Naive thymus-derived CD4-positive, alpha-beta T cell (primary cell): Measurements from ENCODE around the gene INF2. TPM values are rescaled to one million over a fixed set of nuclear protein-coding genes. Genes with fewer than 3 reads are reported as not detected.

Source experiments
- ATAC-seq: fragments of 150-1000 bp; cut with Tn5 transposase; 2 replicates; pipeline ENCODE4 v1.10.0; 2021; ENCODE audit warnings: mild to moderate bottlenecking, moderate library complexity
- CTCF ChIA-PET: fragments of 350-600 bp; sonication (Branson Sonifier 250); formaldehyde crosslinking; loops from one replicate; lab custom pipeline; 2021; ENCODE audit warnings: antibody characterized with exemption; lab: Charles Lee
- POLR2A ChIA-PET: fragments of 350-600 bp; sonication (Branson Sonifier 250); formaldehyde crosslinking; loops from one replicate; lab custom pipeline; 2021; ENCODE audit warnings: antibody characterized with exemption, inconsistent platforms; lab: Charles Lee
- DNase-seq, 9 donors: peaks; one replicate each; pipeline versions ENCODE4 v3.0.0 to v3.0.0-alpha.2; 2020 to 2022; ENCODE audit warnings: mixed read lengths in 1 of 9
- H3K27ac ChIP-seq: one replicate; pipeline ENCODE4 v1.7.0; 2013; ENCODE audit warnings: mild to moderate bottlenecking, low read depth, low read length, moderate library complexity
- H3K27me3 ChIP-seq, 2 donors: one replicate each; pipeline ENCODE4 v1.7.0; 2013; ENCODE audit warnings: low read length in 2 of 2, mild to moderate bottlenecking in 2 of 2, moderate library complexity in 2 of 2; ENCODE audit not compliant: control insufficient read depth in 2 of 2, insufficient read depth in 2 of 2
- H3K36me3 ChIP-seq, 3 experiments: 1 replicate in 2 of 3; 2 replicates in 1 of 3; pipeline ENCODE4 v1.7.0; 2013; ENCODE audit warnings: low read length in 3 of 3, mild to moderate bottlenecking in 3 of 3, moderate library complexity in 1 of 3; ENCODE audit not compliant: insufficient read depth in 3 of 3, control insufficient read depth in 2 of 3
- H3K4me1 ChIP-seq, 2 donors: one replicate each; pipeline ENCODE4 v1.7.0; 2013; ENCODE audit warnings: low read length in 2 of 2, mild to moderate bottlenecking in 2 of 2, moderate library complexity in 1 of 2; ENCODE audit not compliant: control insufficient read depth in 2 of 2, insufficient read depth in 2 of 2
- H3K4me3 ChIP-seq: 2 replicates; pipeline ENCODE4 v1.7.0; 2013; ENCODE audit warnings: mild to moderate bottlenecking, low read length
- H3K9me3 ChIP-seq, 3 experiments: 1 replicate in 2 of 3; 2 replicates in 1 of 3; pipeline ENCODE4 v1.7.0; 2013; ENCODE audit warnings: low read length in 3 of 3; ENCODE audit not compliant: control insufficient read depth in 2 of 3
- H3K27ac Mint-ChIP-seq, 9 donors: one replicate each; pipeline ENCODE4 v1.8.0; 2020 to 2022; ENCODE audit warnings: mixed read lengths in 9 of 9, mild to moderate bottlenecking in 8 of 9, moderate library complexity in 5 of 9, inconsistent platforms in 2 of 9
- H3K27me3 Mint-ChIP-seq, 5 donors: one replicate each; pipeline ENCODE4 v1.8.0; 2021 to 2022; ENCODE audit warnings: mixed read lengths in 5 of 5, mild to moderate bottlenecking in 1 of 5
- H3K36me3 Mint-ChIP-seq, 5 donors: one replicate each; pipeline ENCODE4 v1.8.0; 2020 to 2022; ENCODE audit warnings: mixed read lengths in 5 of 5, mild to moderate bottlenecking in 3 of 5, inconsistent platforms in 1 of 5
- H3K4me1 Mint-ChIP-seq, 7 donors: one replicate each; pipeline ENCODE4 v1.8.0; 2020 to 2022; ENCODE audit warnings: mixed read lengths in 7 of 7, mild to moderate bottlenecking in 3 of 7, inconsistent platforms in 1 of 7
- H3K4me3 Mint-ChIP-seq, 10 donors: one replicate each; pipeline ENCODE4 v1.8.0; 2020 to 2022; ENCODE audit warnings: mild to moderate bottlenecking in 10 of 10, mixed read lengths in 10 of 10, moderate library complexity in 6 of 10, inconsistent platforms in 2 of 10
- H3K9me3 Mint-ChIP-seq, 11 donors: one replicate each; pipeline ENCODE4 v1.8.0; 2020 to 2022; ENCODE audit warnings: mixed read lengths in 11 of 11, mild to moderate bottlenecking in 4 of 11, inconsistent platforms in 1 of 11, moderate library complexity in 1 of 11
- intact Hi-C, 2 donors: fragments of 100-400 bp; cut with micrococcal nuclease; formaldehyde crosslinking; loops; one replicate each; pipeline ENCODE4 v1.15.1; 2023
- polyA plus RNA-seq, 2 donors: library from polyadenylated mRNA; unstranded; fragments of 300-500 nt; fragmentation: Illumina TruSeq; gene quantifications; one replicate each; pipeline ENCODE4 v1.2.3, GENCODE V29; 2021
- total RNA-seq, 6 experiments: library from RNA in 5 of 6; stranded (reverse) in 5 of 6; gene quantifications; 1 replicate in 5 of 6; 2 replicates in 1 of 6; pipeline ENCODE4 v1.2.3 and lab custom pipeline; 2021 to 2026

INF2 gene
- total and polyA plus RNA-seq, 7 experiments from 2014 or later: 5.8 to 140 (median 75.1) TPM

DNA sequence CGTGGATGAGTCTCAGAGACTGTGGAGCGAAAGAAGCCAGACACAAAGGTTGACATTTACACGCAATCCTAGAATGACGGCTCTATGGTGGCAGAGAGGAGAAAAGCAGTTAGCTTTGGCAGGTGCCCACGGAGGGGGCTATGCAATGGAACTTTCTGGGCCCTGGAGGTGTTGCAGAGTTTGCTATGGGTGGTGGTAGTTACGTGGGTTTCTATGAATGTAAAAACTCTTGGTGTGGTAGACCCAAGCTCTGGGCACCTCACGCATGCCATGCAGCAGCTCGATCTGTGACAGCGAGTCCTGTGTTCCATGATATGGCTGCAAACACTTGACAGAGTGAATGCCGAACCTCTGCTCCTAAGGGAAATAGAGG is 5.0 kb upstream of the INF2 start:
- H3K4me1 Mint-ChIP-seq: peaks cover 14 to 46% (median 34%) of the 10 kb centered on the region in 7 donors
- POLR2A ChIA-PET: interaction anchor here (1.2 to 1.7 kb wide), 3 partner anchors 11 to 24 kb away, joined by 3 to 5 read pairs (median 4); no protein-coding TSS in a partner anchor
- intact Hi-C loops: no loop called here

DNA sequence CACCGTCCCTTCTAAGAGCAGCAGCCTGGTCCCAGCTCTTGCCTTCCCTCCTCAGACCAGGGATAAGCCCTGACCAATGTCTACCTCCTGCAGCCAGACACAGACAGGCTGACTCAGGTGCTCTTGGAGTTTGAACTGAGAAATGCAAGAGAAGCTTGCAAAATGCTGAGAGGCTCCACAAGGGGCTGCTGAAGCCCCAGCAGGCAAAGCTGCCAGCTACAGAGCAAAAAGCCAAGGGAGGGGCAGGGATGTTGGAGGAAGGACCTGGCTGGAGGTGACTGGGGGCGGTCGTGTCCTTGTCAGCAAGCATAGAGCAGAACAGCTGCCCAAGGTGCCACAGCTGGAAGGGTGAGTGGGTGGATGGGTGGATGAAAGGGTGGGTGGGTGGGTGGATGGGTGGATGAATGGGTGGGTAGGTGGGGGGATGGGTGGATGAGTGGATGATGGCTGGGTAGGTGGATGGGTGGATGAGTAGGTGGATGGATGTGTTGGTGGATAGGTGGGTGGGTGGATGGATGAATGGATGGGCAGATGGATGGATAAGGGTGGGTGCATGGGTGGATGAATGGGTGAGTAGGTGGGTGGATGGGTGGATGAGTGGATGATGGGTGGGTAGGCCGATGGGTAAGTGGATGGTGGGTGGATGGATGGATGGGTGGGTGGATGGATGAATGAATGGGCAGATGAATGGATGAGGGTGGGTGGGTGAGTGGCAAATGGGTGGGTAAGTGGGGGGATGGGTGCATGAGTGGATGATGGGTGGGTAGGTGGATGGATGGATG is 4.0 kb upstream of the INF2 start:
- Mint-ChIP-seq H3K4me3 (peak overlapping the region in 4 of 10 donors; percentile 0 to 74 (median 50)), H3K4me1 (peaks cover 14 to 42% (median 34%) of the 10 kb centered on the region in 7 donors), H3K36me3 (peaks cover 0 to 4% (median 0%) of the 10 kb centered on the region in 5 donors), H3K27ac (peak overlapping the region in 7 of 9 donors; percentile 36 to 89 (median 73)), H3K27me3 (no peaks in the 10 kb centered on the region), H3K9me3 (no peaks in the 10 kb centered on the region)
- ATAC-seq (no peak), DNase-seq (no peak)
- Histone ChIP-seq H3K9me3 (no peaks in the 10 kb centered on the region), H3K27me3 (no peaks in the 10 kb centered on the region), H3K27ac (no peak overlapping the region), H3K4me1 (peaks cover 4 to 34% of the 10 kb centered on the region in 2 donors), H3K4me3 (no peak overlapping the region), H3K36me3 (no peaks in the 10 kb centered on the region)
- POLR2A ChIA-PET: interaction anchor here (0.7 to 1.7 kb wide), 4 partner anchors 10 to 62 kb away, joined by 3 to 5 read pairs (median 4); no protein-coding TSS in a partner anchor
- CTCF ChIA-PET: interaction anchor here (2.0 kb wide), 1 partner anchor 24 kb away, joined by 9 read pairs; no protein-coding TSS in a partner anchor
- intact Hi-C loops: loop anchor here in 1 of 2 donors (1.0 kb wide), 1 partner anchor 23 kb away; no protein-coding TSS in a partner anchor

More for the DNA sequence above, 5.0 kb upstream of the INF2 start:
- Histone ChIP-seq H3K27me3 (no peaks in the 10 kb centered on the region), H3K4me3 (no peak overlapping the region), H3K36me3 (no peaks in the 10 kb centered on the region), H3K4me1 (peaks cover 0 to 31% of the 10 kb centered on the region in 2 donors), H3K27ac (no peak overlapping the region), H3K9me3 (no peaks in the 10 kb centered on the region)
- CTCF ChIA-PET: interaction anchor here (2.0 kb wide), 1 partner anchor 25 kb away, joined by 9 read pairs; no protein-coding TSS in a partner anchor
- ATAC-seq (no peak), DNase-seq (no peak)
- H3K36me3 Mint-ChIP-seq: peaks cover 0 to 4% (median 0%) of the 10 kb centered on the region in 5 donors
- H3K27ac Mint-ChIP-seq: peak overlapping the region in 1 of 9 donors; percentile 77
- no peaks in the 10 kb centered on the region for H3K9me3 Mint-ChIP-seq
- peaks cover 0 to 3% (median 0%) of the 10 kb centered on the region in 5 donors for H3K27me3 Mint-ChIP-seq
- no peak overlapping the region for H3K4me3 Mint-ChIP-seq

DNA sequence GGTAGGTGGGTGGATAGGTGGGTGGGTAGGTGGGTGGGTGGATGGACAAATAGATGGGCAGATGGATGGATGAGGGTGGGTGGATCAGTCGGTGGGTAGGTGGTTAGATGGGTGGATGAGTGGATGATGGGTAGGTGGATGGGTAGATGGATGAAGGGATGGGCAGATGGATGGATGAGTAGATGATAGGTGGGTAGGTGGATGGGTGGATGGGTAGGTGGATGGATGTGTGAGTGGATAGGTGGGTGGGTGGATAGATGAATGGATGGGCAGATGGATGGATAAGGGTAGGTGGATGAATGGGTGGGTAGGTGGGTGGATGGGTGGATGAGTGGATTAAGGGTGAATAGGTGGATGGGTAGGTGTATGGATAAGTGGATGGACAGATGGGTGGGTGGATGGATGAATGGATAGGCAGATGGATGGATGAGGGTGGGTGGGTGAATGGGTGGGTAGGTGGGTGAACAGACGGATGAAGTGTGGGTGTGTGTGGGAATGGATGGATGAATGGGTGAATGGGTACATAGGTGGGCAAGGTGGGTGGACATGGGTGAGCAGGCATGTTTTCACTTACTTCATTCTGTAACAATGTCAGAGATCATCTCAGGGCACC is 3.3 kb upstream of the INF2 start:
- ChIA-PET CTCF (interaction anchor here (2.4 kb wide), 1 partner anchor 21 kb away, joined by 13 read pairs; no protein-coding TSS in a partner anchor), POLR2A (interaction anchor here (1.1 kb wide), 1 partner anchor 13 kb away, joined by 3 read pairs; no protein-coding TSS in a partner anchor)

DNA sequence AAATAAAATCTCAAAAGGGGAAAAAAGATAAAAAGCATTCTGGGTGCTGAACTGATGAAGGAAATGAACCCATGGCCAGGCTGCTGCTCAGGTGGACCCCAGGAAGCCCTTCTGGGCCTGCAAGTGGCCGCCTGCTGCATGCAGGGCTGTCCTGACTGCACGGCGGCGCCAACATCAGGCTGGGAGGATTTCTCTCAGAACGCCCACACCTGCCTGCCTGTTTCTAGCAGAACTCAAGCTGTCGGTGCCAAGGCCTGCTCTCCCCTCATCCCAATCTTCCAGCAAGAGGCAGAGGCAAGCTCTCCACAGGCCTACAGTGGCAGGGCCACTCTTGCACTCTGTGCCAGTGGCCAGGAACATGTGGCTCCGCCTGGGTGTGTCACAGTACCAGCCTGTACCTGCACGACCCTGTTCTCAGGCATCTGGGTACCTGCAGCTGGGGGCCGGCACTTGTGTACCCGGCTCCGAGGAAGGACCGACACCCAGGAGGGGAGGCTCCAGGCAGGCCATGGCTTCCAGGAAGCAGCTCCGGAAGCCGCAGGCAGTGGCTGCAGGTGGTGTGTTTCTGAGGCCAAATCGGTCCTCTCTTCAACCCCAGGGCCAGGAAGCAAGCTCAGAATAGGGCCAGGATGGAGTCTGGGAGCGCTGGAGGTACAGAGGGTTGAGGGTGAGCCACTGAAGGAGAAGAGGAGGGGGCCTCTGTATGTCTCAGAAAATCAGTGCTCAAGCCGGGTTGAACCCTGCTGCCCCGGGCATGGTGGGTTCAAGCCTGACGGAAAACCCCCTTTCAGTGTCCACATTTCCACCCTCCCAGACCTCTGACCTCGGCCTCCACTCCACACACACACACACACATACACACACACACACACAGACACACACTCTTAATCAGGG is 2.5 kb upstream of the INF2 start:
- Histone ChIP-seq H3K4me1 (peaks cover 10 to 49% of the 10 kb centered on the region in 2 donors), H3K36me3 (no peaks in the 10 kb centered on the region), H3K27me3 (no peaks in the 10 kb centered on the region), H3K27ac (peak overlapping the region; percentile 24), H3K9me3 (no peaks in the 10 kb centered on the region), H3K4me3 (no peak overlapping the region)
- ChIA-PET CTCF (interaction anchor here (1.6 to 2.4 kb wide), 2 partner anchors 9 to 21 kb away, joined by 4 to 13 read pairs; no protein-coding TSS in a partner anchor), POLR2A (interaction anchor here (0.9 to 1.2 kb wide), 3 partner anchors 9 to 29 kb away, joined by 3 to 4 read pairs (median 3); no protein-coding TSS in a partner anchor)
- no peak for ATAC-seq
- H3K9me3 Mint-ChIP-seq: no peaks in the 10 kb centered on the region
- H3K36me3 Mint-ChIP-seq: peaks cover 0 to 7% (median 0%) of the 10 kb centered on the region in 5 donors
- H3K4me3 Mint-ChIP-seq: peak overlapping the region; percentile 33 to 85 (median 62)
- H3K4me1 Mint-ChIP-seq: peaks cover 14 to 51% (median 45%) of the 10 kb centered on the region in 7 donors
- intact Hi-C loops: no loop called here
- peak in 2 of 9 donors; percentile 28 to 29 for DNase-seq
- peak overlapping the region; percentile 26 to 86 (median 80) for H3K27ac Mint-ChIP-seq
- no peaks in the 10 kb centered on the region for H3K27me3 Mint-ChIP-seq

More for the DNA sequence above, 3.3 kb upstream of the INF2 start:
- H3K4me3 Mint-ChIP-seq: peak overlapping the region in 6 of 10 donors; percentile 13 to 63 (median 48)
- no peaks in the 10 kb centered on the region for H3K27me3 Mint-ChIP-seq
- ATAC-seq (no peak), DNase-seq (no peak)
- H3K4me1 Mint-ChIP-seq: peaks cover 14 to 48% (median 40%) of the 10 kb centered on the region in 7 donors
- no peaks in the 10 kb centered on the region for H3K9me3 Mint-ChIP-seq
- Histone ChIP-seq H3K36me3 (no peaks in the 10 kb centered on the region), H3K4me3 (no peak overlapping the region), H3K27me3 (no peaks in the 10 kb centered on the region), H3K4me1 (peaks cover 10 to 41% of the 10 kb centered on the region in 2 donors), H3K27ac (no peak overlapping the region), H3K9me3 (no peaks in the 10 kb centered on the region)
- intact Hi-C loops: loop anchor here in 1 of 2 donors (1.0 kb wide), 1 partner anchor 22 kb away; no protein-coding TSS in a partner anchor
- H3K36me3 Mint-ChIP-seq: peaks cover 0 to 5% (median 0%) of the 10 kb centered on the region in 5 donors
- peak overlapping the region in 7 of 9 donors; percentile 28 to 81 (median 58) for H3K27ac Mint-ChIP-seq

DNA sequence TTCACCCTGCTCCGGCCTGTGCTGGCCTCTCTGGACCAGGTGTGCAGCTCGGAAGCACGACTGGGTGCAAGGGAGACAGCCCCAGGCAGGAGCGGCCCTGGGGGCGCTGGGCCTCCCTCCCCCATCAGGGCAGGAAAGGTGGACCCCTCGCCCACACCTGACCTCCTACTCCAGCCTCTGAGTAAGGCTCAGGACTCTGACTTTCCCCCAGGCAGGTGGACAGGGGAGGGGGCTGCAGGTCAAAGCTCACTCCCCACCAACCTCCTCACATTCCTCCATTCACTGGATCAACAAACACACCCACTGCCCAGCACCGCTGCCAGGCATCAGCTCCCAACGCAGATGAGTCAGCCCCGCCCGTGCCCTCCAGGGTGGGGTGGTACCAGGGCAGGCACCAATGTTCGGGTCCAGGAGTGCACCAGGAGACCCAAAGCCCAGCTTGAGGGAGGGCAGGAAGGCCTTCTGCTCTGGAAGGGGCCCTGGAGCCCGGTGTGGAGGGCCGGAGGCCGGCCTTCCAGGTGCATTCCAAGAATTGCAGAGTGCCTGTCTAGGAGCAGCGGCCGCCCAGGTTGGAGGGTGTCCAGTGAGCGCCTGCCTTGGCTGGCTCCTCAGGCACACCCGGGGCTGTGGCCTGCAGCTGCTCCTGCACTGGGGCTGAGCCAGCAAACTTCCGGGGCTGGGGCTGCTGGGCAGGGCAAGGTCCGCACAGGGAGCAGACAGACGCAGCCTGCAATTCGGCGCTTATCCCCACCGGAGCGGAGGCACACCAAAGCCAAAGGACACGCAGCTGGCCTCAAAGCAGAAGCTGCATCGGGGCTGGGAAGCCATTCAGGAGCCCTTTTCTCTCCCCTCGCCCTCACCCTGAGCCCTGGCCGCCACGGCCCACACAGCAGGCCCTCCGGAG is 1.6 kb upstream of the INF2 start:
- Histone ChIP-seq H3K27me3 (no peaks in the 10 kb centered on the region), H3K36me3 (no peaks in the 10 kb centered on the region), H3K4me3 (no peak overlapping the region), H3K4me1 (peaks cover 10 to 53% of the 10 kb centered on the region in 2 donors), H3K27ac (peak overlapping the region; percentile 63), H3K9me3 (no peaks in the 10 kb centered on the region)
- H3K27ac Mint-ChIP-seq: peak overlapping the region; percentile 28 to 93 (median 81)
- intact Hi-C loops: loop anchor here (1.0 to 2.0 kb wide), 2 partner anchors 23 to 65 kb away; partner anchors contain the start of gene SIVA1 (in 1 of the 2)
- CTCF ChIA-PET: interaction anchor here (1.6 to 2.4 kb wide), 2 partner anchors 10 to 22 kb away, joined by 4 to 13 read pairs; no protein-coding TSS in a partner anchor
- POLR2A ChIA-PET: interaction anchor here (0.9 to 1.2 kb wide), 3 partner anchors 10 to 30 kb away, joined by 3 to 4 read pairs (median 4); no protein-coding TSS in a partner anchor
- ATAC-seq (no peak), DNase-seq (no peak)
- H3K36me3 Mint-ChIP-seq: peaks cover 0 to 7% (median 0%) of the 10 kb centered on the region in 5 donors
- no peaks in the 10 kb centered on the region for H3K9me3 Mint-ChIP-seq
- peak overlapping the region; percentile 61 to 85 (median 68) for H3K4me3 Mint-ChIP-seq
- no peaks in the 10 kb centered on the region for H3K27me3 Mint-ChIP-seq
- H3K4me1 Mint-ChIP-seq: peaks cover 14 to 55% (median 45%) of the 10 kb centered on the region in 7 donors
